H1 (cell line): ENCODE data around the gene SMG5. TPM values are rescaled to one million over a fixed set of nuclear protein-coding genes. Genes with fewer than 3 reads are reported as not detected.

Experiments used
- BACH1 ChIP-seq: IDR thresholded peaks from 2 replicates; pipeline ENCODE4 v1.6.1; 2012; ENCODE audit warnings: low read length, improper control_type of control experiment
- GTF2F1 ChIP-seq: IDR thresholded peaks from 2 replicates; pipeline ENCODE4 v1.6.1; 2012; ENCODE audit warnings: low read depth, low read length, improper control_type of control experiment, borderline replicate concordance
- SIRT6 ChIP-seq: IDR thresholded peaks from one replicate; pipeline ENCODE4 v1.7.1; 2012; ENCODE audit warnings: low read length, inconsistent platforms
- SP4 ChIP-seq: IDR thresholded peaks from 2 replicates; pipeline ENCODE4 v1.6.1; 2012; ENCODE audit warnings: low read length, inconsistent platforms
- SRF ChIP-seq: IDR thresholded peaks from 2 replicates; pipeline ENCODE4 v1.6.1; 2011; ENCODE audit warnings: mild to moderate bottlenecking, low read depth, low read length, moderate library complexity
- TAF1 ChIP-seq: IDR thresholded peaks from 2 replicates; pipeline ENCODE4 v1.6.1; 2011; ENCODE audit warnings: mild to moderate bottlenecking, low read depth, low read length
- TEAD4 ChIP-seq: IDR thresholded peaks from 2 replicates; pipeline ENCODE4 v1.6.1; 2012; ENCODE audit warnings: low read depth, low read length, inconsistent platforms, mixed read lengths
- polyA plus RNA-seq, 7 experiments: library from polyadenylated mRNA; depleted of rRNA in 3 of 7; stranded (reverse) in 5 of 7; unstranded in 2 of 7; fragments of >200 nt in 5 of 7; fragments of 200-250 nt in 2 of 7; gene quantifications; 1 replicate in 5 of 7; 2 replicates in 1 of 7; 4 replicates in 1 of 7; pipeline versions ENCODE4 v1.2.1 to v1.2.3, GENCODE V29; 2011 to 2013; ENCODE audit warnings: missing spikeins in 2 of 7, mixed read lengths in 2 of 7
- total RNA-seq: library from RNA; stranded (reverse); fragmentation: NEBNext Ultra II Directional; extraction: Animal tissue kit (Norgen Biotek cat#: 25700); gene quantifications from 2 replicates; pipeline ENCODE4 v1.2.1, GENCODE V29; 2021
- TF ChIP-seq, protein P1 (sequence below): fragments of 300-600 bp; sonication (generic); IDR thresholded peaks from 2 replicates; pipeline ENCODE4 v1.7.1; 2012; ENCODE audit warnings: low read length, moderate library complexity, mild to moderate bottlenecking, inconsistent platforms; ENCODE audit not compliant: insufficient replicate concordance
- TF ChIP-seq, protein P2 (sequence below): IDR thresholded peaks from 2 replicates; pipeline ENCODE4 v1.6.1; 2012; ENCODE audit warnings: inconsistent platforms
- TF ChIP-seq, protein P3 (sequence below): IDR thresholded peaks from 2 replicates; pipeline ENCODE4 v1.6.1; 2012; ENCODE audit warnings: inconsistent platforms

Gene SMG5
- total and polyA plus RNA-seq, 2 of the 8 experiments (the other 6 are each of a cell fraction or from before 2014, with no cell fraction given): 32.7 to 98.0 TPM

DNA sequence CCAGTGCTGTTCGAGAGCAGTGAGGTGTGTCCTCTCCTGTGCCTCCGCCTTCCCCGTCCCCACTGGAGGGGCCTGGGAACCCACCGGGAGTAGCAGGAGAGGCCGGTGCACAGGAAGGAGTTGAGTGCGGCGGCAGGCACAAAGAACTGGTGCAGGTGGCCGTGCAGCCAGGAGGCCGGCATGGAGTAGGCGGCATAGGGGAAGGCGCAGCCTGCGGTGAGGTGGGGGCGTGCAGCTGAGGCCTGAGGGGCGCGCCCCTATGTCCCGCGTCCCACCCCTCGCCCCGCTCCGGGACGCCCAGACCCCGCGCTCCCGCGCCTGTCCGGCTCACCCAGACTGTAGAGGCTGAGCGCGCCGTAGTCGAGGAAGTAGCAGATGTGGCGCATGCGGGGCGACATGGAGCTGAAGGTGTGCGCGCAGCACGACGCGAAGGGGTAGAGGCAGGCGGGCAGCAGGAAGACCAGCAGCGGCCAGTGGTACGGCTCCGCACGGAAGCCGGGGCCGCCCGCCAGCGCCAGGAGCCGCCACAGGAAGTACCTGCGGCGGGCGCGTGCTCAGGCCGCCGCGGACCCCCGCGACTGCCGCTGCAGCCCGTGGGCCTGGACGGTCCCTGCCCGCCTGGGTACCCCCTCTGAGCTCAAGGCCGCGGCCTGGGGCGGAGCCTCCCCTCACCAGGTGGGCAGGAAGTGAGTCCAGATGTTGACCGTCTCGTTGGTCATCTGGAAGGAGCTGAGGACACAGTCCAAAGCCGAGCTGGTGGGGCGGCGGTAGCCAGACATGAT lies 37.0 kb downstream of the SMG5 start (continued):
- TF ChIP-seq, protein P1, sequence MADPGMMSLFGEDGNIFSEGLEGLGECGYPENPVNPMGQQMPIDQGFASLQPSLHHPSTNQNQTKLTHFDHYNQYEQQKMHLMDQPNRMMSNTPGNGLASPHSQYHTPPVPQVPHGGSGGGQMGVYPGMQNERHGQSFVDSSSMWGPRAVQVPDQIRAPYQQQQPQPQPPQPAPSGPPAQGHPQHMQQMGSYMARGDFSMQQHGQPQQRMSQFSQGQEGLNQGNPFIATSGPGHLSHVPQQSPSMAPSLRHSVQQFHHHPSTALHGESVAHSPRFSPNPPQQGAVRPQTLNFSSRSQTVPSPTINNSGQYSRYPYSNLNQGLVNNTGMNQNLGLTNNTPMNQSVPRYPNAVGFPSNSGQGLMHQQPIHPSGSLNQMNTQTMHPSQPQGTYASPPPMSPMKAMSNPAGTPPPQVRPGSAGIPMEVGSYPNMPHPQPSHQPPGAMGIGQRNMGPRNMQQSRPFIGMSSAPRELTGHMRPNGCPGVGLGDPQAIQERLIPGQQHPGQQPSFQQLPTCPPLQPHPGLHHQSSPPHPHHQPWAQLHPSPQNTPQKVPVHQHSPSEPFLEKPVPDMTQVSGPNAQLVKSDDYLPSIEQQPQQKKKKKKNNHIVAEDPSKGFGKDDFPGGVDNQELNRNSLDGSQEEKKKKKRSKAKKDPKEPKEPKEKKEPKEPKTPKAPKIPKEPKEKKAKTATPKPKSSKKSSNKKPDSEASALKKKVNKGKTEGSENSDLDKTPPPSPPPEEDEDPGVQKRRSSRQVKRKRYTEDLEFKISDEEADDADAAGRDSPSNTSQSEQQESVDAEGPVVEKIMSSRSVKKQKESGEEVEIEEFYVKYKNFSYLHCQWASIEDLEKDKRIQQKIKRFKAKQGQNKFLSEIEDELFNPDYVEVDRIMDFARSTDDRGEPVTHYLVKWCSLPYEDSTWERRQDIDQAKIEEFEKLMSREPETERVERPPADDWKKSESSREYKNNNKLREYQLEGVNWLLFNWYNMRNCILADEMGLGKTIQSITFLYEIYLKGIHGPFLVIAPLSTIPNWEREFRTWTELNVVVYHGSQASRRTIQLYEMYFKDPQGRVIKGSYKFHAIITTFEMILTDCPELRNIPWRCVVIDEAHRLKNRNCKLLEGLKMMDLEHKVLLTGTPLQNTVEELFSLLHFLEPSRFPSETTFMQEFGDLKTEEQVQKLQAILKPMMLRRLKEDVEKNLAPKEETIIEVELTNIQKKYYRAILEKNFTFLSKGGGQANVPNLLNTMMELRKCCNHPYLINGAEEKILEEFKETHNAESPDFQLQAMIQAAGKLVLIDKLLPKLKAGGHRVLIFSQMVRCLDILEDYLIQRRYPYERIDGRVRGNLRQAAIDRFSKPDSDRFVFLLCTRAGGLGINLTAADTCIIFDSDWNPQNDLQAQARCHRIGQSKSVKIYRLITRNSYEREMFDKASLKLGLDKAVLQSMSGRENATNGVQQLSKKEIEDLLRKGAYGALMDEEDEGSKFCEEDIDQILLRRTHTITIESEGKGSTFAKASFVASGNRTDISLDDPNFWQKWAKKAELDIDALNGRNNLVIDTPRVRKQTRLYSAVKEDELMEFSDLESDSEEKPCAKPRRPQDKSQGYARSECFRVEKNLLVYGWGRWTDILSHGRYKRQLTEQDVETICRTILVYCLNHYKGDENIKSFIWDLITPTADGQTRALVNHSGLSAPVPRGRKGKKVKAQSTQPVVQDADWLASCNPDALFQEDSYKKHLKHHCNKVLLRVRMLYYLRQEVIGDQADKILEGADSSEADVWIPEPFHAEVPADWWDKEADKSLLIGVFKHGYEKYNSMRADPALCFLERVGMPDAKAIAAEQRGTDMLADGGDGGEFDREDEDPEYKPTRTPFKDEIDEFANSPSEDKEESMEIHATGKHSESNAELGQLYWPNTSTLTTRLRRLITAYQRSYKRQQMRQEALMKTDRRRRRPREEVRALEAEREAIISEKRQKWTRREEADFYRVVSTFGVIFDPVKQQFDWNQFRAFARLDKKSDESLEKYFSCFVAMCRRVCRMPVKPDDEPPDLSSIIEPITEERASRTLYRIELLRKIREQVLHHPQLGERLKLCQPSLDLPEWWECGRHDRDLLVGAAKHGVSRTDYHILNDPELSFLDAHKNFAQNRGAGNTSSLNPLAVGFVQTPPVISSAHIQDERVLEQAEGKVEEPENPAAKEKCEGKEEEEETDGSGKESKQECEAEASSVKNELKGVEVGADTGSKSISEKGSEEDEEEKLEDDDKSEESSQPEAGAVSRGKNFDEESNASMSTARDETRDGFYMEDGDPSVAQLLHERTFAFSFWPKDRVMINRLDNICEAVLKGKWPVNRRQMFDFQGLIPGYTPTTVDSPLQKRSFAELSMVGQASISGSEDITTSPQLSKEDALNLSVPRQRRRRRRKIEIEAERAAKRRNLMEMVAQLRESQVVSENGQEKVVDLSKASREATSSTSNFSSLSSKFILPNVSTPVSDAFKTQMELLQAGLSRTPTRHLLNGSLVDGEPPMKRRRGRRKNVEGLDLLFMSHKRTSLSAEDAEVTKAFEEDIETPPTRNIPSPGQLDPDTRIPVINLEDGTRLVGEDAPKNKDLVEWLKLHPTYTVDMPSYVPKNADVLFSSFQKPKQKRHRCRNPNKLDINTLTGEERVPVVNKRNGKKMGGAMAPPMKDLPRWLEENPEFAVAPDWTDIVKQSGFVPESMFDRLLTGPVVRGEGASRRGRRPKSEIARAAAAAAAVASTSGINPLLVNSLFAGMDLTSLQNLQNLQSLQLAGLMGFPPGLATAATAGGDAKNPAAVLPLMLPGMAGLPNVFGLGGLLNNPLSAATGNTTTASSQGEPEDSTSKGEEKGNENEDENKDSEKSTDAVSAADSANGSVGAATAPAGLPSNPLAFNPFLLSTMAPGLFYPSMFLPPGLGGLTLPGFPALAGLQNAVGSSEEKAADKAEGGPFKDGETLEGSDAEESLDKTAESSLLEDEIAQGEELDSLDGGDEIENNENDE: no peak
- no peak for TF ChIP-seq TAF1
- TF ChIP-seq, protein P2, sequence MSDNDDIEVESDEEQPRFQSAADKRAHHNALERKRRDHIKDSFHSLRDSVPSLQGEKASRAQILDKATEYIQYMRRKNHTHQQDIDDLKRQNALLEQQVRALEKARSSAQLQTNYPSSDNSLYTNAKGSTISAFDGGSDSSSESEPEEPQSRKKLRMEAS: peak; percentile 62; the same call in 1 of the 2 replicates
- TF ChIP-seq GTF2F1: no peak
- no peak for TF ChIP-seq SIRT6
- TF ChIP-seq SP4: no peak
- no peak for TF ChIP-seq BACH1
- TF ChIP-seq, protein P3, sequence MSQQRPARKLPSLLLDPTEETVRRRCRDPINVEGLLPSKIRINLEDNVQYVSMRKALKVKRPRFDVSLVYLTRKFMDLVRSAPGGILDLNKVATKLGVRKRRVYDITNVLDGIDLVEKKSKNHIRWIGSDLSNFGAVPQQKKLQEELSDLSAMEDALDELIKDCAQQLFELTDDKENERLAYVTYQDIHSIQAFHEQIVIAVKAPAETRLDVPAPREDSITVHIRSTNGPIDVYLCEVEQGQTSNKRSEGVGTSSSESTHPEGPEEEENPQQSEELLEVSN: peak; percentile 47
- no peak for TF ChIP-seq SRF
- no peak for TF ChIP-seq TEAD4
